H54 (cell line): Measurements from ENCODE around the gene TMEM272.

ENCODE experiments used
- DNase-seq: peaks from one replicate; pipeline ENCODE4 v3.0.0; 2011; ENCODE audit warnings: low spot score, mixed read lengths; ENCODE audit not compliant: insufficient read length
- FAIRE-seq: peaks from 3 replicates; lab custom pipeline; 2011; peaks lifted over from hg19 to GRCh38; lab: Jason Lieb, UNC
- POLR2A ChIP-seq: IDR thresholded peaks from 2 replicates; pipeline ENCODE4 v1.6.1; 2011; ENCODE audit warnings: low read depth, mild to moderate bottlenecking, low read length

TMEM272 gene

GRCh38 chr13:51844862-51845573, at the start of gene TMEM272:
TSS of gene TMEM272 (minus strand) at chr13:51845177. CDS start at chr13:51838530, 6,647 bp downstream.
- no peak for TF ChIP-seq POLR2A
- FAIRE-seq (no peak), DNase-seq (peak; percentile 58)

DNA sequence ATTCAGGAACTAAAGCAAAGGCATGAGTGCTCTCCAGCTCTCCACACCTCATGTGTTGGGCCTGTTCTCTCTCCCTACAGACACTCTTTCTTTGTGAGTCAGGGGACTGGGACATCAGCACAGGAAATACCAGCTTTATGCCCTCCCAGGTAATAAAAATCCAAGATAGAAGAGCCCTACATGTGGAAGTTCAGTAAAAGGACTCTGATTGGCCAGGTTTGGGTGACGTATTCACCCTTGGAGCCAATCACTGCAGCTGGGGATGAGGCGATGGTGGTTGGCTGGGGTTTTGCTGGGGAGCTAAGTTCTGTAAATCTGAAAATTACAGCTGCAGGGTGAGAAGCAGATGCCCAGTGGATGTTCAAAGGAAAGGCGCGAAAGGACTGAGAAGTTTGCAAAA, 49.3 kb upstream of the TMEM272 start:
- no peak for TF ChIP-seq POLR2A
- FAIRE-seq = no peak
- DNase-seq = no peak

- no peak for DNase-seq
- TF ChIP-seq POLR2A = no peak
- no peak for FAIRE-seq
Observed at GRCh38 chr13:51892657-51893056, 47.7 kb upstream of the TMEM272 start.

GRCh38 chr13:51887468-51887867, 42.5 kb upstream of the TMEM272 start:
- TF ChIP-seq POLR2A = no peak
- DNase-seq (no peak), FAIRE-seq (no peak)

DNA sequence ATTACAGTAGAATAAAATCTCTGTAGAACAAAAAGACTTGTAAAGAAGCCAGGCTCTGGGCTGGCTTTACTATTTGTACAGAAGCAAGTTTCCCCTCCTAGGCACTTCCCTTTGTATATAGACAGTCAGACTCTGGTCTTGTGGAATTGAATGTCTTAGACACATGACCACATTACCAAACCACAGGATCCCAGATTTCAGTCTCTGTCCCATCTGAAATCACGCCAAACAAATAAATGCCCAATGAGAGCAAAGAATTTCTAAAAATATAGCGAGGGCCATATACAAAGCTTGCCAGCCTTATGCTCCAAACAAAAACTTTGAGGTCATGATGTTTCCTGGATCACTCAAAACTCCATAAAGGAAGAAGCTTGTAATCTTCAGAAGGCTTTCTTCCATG, 40.7 kb upstream of the TMEM272 start:
- FAIRE-seq (no peak), DNase-seq (no peak)
- TF ChIP-seq POLR2A = no peak

GRCh38 chr13:51883226-51883600, 38.2 kb upstream of the TMEM272 start:
- no peak for TF ChIP-seq POLR2A
- DNase-seq = no peak
- FAIRE-seq = no peak

- FAIRE-seq = no peak
- TF ChIP-seq POLR2A = no peak
- no peak for DNase-seq
Observed at GRCh38 chr13:51882570-51883225, 37.7 kb upstream of the TMEM272 start.

- no peak for TF ChIP-seq POLR2A
- FAIRE-seq = no peak
- no peak for DNase-seq
Observed at GRCh38 chr13:51881296-51881695, 36.3 kb upstream of the TMEM272 start.

- FAIRE-seq = no peak
- no peak for TF ChIP-seq POLR2A
- DNase-seq = no peak
Observed at GRCh38 chr13:51879133-51879532, 34.2 kb upstream of the TMEM272 start.

GRCh38 chr13:51874651-51875050, 29.7 kb upstream of the TMEM272 start:
- FAIRE-seq = no peak
- no peak for TF ChIP-seq POLR2A
- no peak for DNase-seq

- TF ChIP-seq POLR2A = no peak
- no peak for FAIRE-seq
- DNase-seq = no peak
Observed at GRCh38 chr13:51873837-51874236, 28.9 kb upstream of the TMEM272 start.

- no peak for DNase-seq
- no peak for FAIRE-seq
- no peak for TF ChIP-seq POLR2A
Observed at GRCh38 chr13:51873117-51873798, 28.3 kb upstream of the TMEM272 start.

- TF ChIP-seq POLR2A = no peak
- no peak for DNase-seq
- FAIRE-seq = no peak
Observed at GRCh38 chr13:51870616-51871015, 25.6 kb upstream of the TMEM272 start.

DNA sequence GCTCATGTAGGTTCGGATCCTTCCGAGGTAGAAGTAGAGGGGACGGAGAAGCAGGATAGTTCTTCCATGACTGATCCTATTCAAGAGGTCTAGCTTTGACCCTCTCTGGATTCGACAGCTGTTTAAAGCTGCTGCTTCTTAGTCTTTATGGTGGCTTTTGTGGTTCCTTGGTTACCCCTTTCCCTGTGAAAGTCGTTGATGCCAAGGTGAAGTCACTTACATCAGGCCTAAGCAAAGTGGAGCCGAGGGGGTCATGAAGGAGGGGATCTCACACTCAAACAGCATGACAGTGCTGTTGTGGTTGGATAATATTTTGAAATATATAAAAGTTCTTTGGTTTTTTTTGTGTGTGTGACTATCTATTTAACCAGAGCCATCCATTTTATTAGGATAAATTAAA, 24.9 kb upstream of the TMEM272 start:
- FAIRE-seq = no peak

More for the DNA sequence above, 24.9 kb upstream of the TMEM272 start:
- no peak for TF ChIP-seq POLR2A
- DNase-seq = no peak
